Measurements from ENCODE around the gene ZNF354B. TPM values are rescaled to one million over a fixed set of nuclear protein-coding genes. Genes with fewer than 3 reads are reported as not detected.
"Not testable (repeated sequence)": the region's sequence is repeated elsewhere in the genome, so short reads cannot be mapped to it uniquely, and the experiment has no call there.

ZNF354B gene
- total and polyA plus RNA-seq, 2 experiments from 2014 or later, result 9.0 to 12.3 TPM

- no peak for TF ChIP-seq CTCF (conservative IDR thresholded peaks at IDR 0.05; ENCODE audit: low read depth in 2 of 2)
- TF ChIP-seq STAT1 (IDR thresholded peaks at IDR 0.05; ENCODE audit: unreplicated experiment), result no peak
These were observed 27.0 kb upstream of the ZNF354B start (continued) for GRCh38 chr5:178832618-178833201.

GRCh38 chr5:178836628-178837027 is 23.1 kb upstream of the ZNF354B start:
- Histone ChIP-seq H2AFZ (no peak overlapping the region), H3K9me2 (ENCODE audit: insufficient read depth) (0 out of 2 replicates have a peak, but pooled peaks cover 2% of the 10 kb centered on the region), H3K4me3 (no peak overlapping the region), H3K36me3 (ENCODE audit: insufficient read depth) (no peaks in the 10 kb centered on the region), H3K27me3 (ENCODE audit: insufficient read depth) (no peaks in the 10 kb centered on the region), H3K27ac (ENCODE audit: low read depth) (no peak overlapping the region), H4K20me1 (replicated peaks; ENCODE audit: insufficient read depth) (no peaks in the 10 kb centered on the region), H3K4me2 (no peak overlapping the region), H3K79me2 (replicated peaks; ENCODE audit: insufficient read depth) (no peaks in the 10 kb centered on the region), H3K4me1 (ENCODE audit: insufficient read depth) (no peaks in the 10 kb centered on the region), H3F3A (replicated peaks; ENCODE audit: low read depth) (no peaks in the 10 kb centered on the region)
- Mint-ChIP-seq H3K36me3 (ENCODE audit: low read depth) (peaks cover 8% of the 10 kb centered on the region; the same call in 2 of the 3 replicates), H3K4me1 (no peaks in the 10 kb centered on the region), H3K9me3 (peaks cover 69% of the 10 kb centered on the region), H3K27ac (no peak overlapping the region), H3K27me3 (ENCODE audit: insufficient read depth, low read depth, poor library complexity) (peaks cover 5% of the 10 kb centered on the region), H3K4me3 (no peak overlapping the region)
- TF ChIP-seq CTCF (conservative IDR thresholded peaks at IDR 0.05; ENCODE audit: low read depth in 2 of 2), result no peak
- DNase-seq (ENCODE audit: low spot score) (no peak), ATAC-seq (no peak)

- Histone ChIP-seq H3K4me2 (0 out of 2 replicates have a peak overlapping the region, but pooled peaks have one; percentile 58), H2AFZ (peak overlapping the region; percentile 66; the same call in 1 of the 2 replicates), H3K4me3 (peak overlapping the region; percentile 30; the same call in 1 of the 2 replicates)
- not testable (repeated sequence) for H3K79me2 ChIP-seq (replicated peaks; ENCODE audit: insufficient read depth); H3F3A ChIP-seq (replicated peaks; ENCODE audit: low read depth); H3K4me3 Mint-ChIP-seq; H3K27me3 Mint-ChIP-seq (ENCODE audit: insufficient read depth, low read depth, poor library complexity); H3K4me1 ChIP-seq (ENCODE audit: insufficient read depth); H3K27me3 ChIP-seq (ENCODE audit: insufficient read depth); H4K20me1 ChIP-seq (replicated peaks; ENCODE audit: insufficient read depth); H3K36me3 ChIP-seq (ENCODE audit: insufficient read depth); H3K4me1 Mint-ChIP-seq; H3K27ac Mint-ChIP-seq; H3K9me2 ChIP-seq (ENCODE audit: insufficient read depth); H3K36me3 Mint-ChIP-seq (ENCODE audit: low read depth); H3K27ac ChIP-seq (ENCODE audit: low read depth)
- peak; percentile 57 for ATAC-seq
- DNase-seq (ENCODE audit: low spot score), result peak; percentile 25
- peaks cover 69% of the 10 kb centered on the region for H3K9me3 Mint-ChIP-seq
- peak in 1 of 2 experiments; percentile 25; a peak in 2 of 4 replicates for TF ChIP-seq CTCF (conservative IDR thresholded peaks at IDR 0.05; ENCODE audit: low read depth in 2 of 2)
These were observed 20.9 kb upstream of the ZNF354B start for GRCh38 chr5:178838695-178839318.

Data from GM23338 (cell line).